ENCODE data around the gene TMEM179. TPM values are rescaled to one million over a fixed set of nuclear protein-coding genes. Genes with fewer than 3 reads are reported as not detected.

The TMEM179 gene
- total RNA-seq, 1 donor from 2014 or later = 1.0 TPM

DNA sequence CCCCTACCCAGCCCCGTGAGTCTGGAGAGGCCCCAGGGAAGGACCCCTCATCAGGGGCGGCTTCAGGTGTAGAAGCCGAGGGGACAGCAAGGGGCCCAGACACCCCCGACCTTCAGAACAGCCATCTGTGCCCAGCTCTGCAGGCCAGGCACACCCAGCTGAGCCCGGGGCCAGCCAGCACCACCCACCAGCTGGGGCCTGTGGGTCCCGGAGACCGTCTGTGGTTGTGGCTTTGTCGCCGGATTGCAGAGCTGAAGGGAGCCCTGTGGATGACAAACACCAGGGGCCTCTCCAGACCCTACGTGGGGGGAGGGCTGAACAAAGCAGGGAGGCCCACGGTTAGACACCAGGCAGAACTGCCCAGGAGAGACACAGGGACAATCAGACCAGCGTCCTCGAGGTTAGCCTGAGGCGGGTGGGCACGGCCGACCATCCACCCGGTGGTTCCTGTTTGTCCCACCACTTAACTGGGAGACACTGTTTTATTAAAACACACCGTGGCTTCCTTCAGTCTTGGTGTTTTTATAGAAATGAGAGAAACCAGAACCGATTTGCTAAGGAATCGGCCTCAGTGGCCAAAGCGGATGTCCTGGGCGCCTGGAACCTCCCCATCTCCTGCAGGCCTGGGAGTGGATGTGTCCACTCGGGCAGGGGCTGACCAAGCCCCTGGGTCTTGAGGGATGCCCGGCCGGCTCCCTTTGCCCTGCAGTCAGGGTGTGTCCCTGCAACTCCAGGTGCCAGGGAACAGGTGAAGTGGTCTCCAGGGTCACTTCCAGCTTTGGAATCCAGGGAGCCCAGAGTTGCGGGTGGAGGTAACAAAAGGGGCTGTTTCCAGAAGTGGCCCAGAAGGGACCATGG, 15.0 kb downstream of the TMEM179 start:
- H3K27ac ChIP-seq (ENCODE audit: low read depth, low read length) = no peak overlapping the region
- H3K36me3 ChIP-seq (ENCODE audit: control insufficient read depth in 3 of 3, insufficient read depth in 3 of 3, low read length in 3 of 3) = no peaks in the 10 kb centered on the region
- no peak overlapping the region for H3K4me3 ChIP-seq (ENCODE audit: low read length in 3 of 3)
- peaks cover 4 to 26% (median 25%) of the 10 kb centered on the region in 3 donors for H3K27me3 ChIP-seq (ENCODE audit: control insufficient read depth in 3 of 3, insufficient read depth in 3 of 3, low read length in 3 of 3)
- H3K9ac ChIP-seq (ENCODE audit: low read depth in 1 of 3, low read length in 3 of 3) = no peak overlapping the region
- no peaks in the 10 kb centered on the region for H3K9me3 ChIP-seq (ENCODE audit: control insufficient read depth in 3 of 3, low read length in 3 of 3)
- peaks cover 0 to 7% (median 5%) of the 10 kb centered on the region in 3 donors for H3K4me1 ChIP-seq (ENCODE audit: control insufficient read depth in 3 of 3, insufficient read depth in 3 of 3, low read length in 3 of 3)

DNA sequence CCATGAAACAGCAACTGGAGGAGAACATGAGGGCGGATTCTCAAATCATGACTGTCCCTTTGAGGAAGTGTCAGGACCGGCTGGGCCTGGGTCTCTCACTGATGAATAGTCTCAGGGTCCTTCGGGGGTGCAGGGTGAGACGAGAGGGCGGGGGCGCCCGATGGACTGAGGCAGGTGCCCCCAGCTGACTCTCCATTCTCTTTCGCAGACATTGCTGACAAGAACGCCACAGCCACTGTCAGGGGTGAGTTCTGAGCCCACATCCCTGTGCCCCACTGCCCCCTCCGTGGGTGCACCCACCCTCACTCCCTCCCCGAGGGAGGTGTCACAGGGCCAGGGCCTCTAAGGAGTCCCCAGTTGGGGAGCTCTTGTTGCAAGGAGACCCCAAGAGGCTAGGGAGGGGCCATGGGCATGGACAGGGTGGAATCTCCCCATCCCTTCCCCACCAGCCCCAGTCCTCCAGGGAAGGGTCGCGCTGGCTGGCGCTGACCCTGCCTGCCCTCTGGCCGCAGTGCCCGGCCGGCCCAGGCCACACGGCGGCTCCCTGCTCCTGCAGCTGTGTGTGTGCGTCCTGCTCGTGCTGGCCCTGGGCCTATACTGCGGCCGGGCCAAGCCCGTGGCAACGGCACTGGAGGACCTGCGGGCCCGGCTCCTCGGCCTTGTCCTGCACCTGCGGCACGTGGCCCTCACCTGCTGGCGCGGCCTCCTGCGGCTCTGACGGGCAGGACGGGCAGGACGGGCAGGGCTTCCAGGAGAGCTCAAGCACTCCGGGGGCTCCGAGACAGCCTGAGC, 16.3 kb downstream of the TMEM179 start:
- Histone ChIP-seq H3K36me3 (ENCODE audit: control insufficient read depth in 3 of 3, insufficient read depth in 3 of 3, low read length in 3 of 3) (no peaks in the 10 kb centered on the region), H3K9me3 (ENCODE audit: control insufficient read depth in 3 of 3, low read length in 3 of 3) (no peaks in the 10 kb centered on the region), H3K4me1 (ENCODE audit: control insufficient read depth in 3 of 3, insufficient read depth in 3 of 3, low read length in 3 of 3) (peaks cover 0 to 14% (median 7%) of the 10 kb centered on the region in 3 donors), H3K4me3 (ENCODE audit: low read length in 3 of 3) (no peak overlapping the region), H3K9ac (ENCODE audit: low read depth in 1 of 3, low read length in 3 of 3) (no peak overlapping the region), H3K27ac (ENCODE audit: low read depth, low read length) (no peak overlapping the region), H3K27me3 (ENCODE audit: control insufficient read depth in 3 of 3, insufficient read depth in 3 of 3, low read length in 3 of 3) (peaks cover 8 to 22% (median 18%) of the 10 kb centered on the region in 3 donors)

GRCh38 chr14:104587641-104588040, 16.9 kb downstream of the TMEM179 start:
- H3K9ac ChIP-seq (ENCODE audit: low read depth in 1 of 3, low read length in 3 of 3) = no peak overlapping the region
- no peak overlapping the region for H3K4me3 ChIP-seq (ENCODE audit: low read length in 3 of 3)
- peaks cover 8 to 22% (median 17%) of the 10 kb centered on the region in 3 donors for H3K27me3 ChIP-seq (ENCODE audit: control insufficient read depth in 3 of 3, insufficient read depth in 3 of 3, low read length in 3 of 3)
- no peaks in the 10 kb centered on the region for H3K9me3 ChIP-seq (ENCODE audit: control insufficient read depth in 3 of 3, low read length in 3 of 3)
- H3K27ac ChIP-seq (ENCODE audit: low read depth, low read length) = no peak overlapping the region
- peaks cover 6 to 20% (median 13%) of the 10 kb centered on the region in 3 donors for H3K4me1 ChIP-seq (ENCODE audit: control insufficient read depth in 3 of 3, insufficient read depth in 3 of 3, low read length in 3 of 3)
- no peaks in the 10 kb centered on the region for H3K36me3 ChIP-seq (ENCODE audit: control insufficient read depth in 3 of 3, insufficient read depth in 3 of 3, low read length in 3 of 3)

GRCh38 chr14:104586832-104587620, 17.5 kb downstream of the TMEM179 start:
- Histone ChIP-seq H3K9ac (ENCODE audit: low read depth in 1 of 3, low read length in 3 of 3) (peak overlapping the region in 1 of 3 donors; percentile 8), H3K36me3 (ENCODE audit: control insufficient read depth in 3 of 3, insufficient read depth in 3 of 3, low read length in 3 of 3) (no peaks in the 10 kb centered on the region), H3K27me3 (ENCODE audit: control insufficient read depth in 3 of 3, insufficient read depth in 3 of 3, low read length in 3 of 3) (peaks cover 4 to 22% (median 11%) of the 10 kb centered on the region in 3 donors), H3K4me1 (ENCODE audit: control insufficient read depth in 3 of 3, insufficient read depth in 3 of 3, low read length in 3 of 3) (peaks cover 12 to 26% (median 20%) of the 10 kb centered on the region in 3 donors), H3K27ac (ENCODE audit: low read depth, low read length) (no peak overlapping the region), H3K9me3 (ENCODE audit: control insufficient read depth in 3 of 3, low read length in 3 of 3) (no peaks in the 10 kb centered on the region), H3K4me3 (ENCODE audit: low read length in 3 of 3) (no peak overlapping the region)

DNA sequence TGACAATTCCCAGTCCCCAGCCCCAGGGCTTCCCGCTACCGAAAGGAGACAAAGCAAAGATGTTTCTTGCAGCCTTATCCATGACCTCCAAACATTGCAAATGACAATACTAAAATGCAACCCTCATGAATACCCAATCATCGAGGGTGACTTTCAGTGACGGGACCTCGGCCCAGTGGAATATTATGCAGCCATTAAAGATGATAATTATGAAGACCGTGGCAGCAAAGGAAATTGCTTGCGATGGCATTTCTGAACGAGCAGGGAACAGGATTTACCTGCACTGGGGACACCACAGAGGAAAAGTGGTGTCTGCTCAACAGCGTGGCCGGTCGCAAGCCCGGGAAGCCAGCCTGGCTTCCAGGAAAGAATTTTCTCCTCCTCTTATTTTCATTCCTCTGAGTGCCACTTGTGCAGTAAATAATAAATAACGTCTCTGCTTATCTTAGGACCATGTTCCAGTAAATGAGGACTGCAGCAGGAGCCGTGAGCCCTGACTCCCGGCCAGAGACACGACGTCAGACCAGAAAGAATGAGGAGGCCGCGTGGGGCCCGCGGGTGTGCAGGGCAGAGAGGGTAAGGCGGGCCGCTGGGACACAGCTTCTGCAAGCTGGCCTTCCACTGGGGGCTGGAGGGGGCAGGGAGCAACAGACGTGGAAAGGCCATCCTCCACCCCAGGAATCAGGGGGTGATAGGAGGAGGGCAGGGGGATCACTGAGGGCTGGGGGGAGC, 18.4 kb downstream of the TMEM179 start:
- Histone ChIP-seq H3K4me1 (ENCODE audit: control insufficient read depth in 3 of 3, insufficient read depth in 3 of 3, low read length in 3 of 3) (peaks cover 15 to 35% (median 28%) of the 10 kb centered on the region in 3 donors), H3K27me3 (ENCODE audit: control insufficient read depth in 3 of 3, insufficient read depth in 3 of 3, low read length in 3 of 3) (peaks cover 3 to 17% (median 8%) of the 10 kb centered on the region in 3 donors), H3K36me3 (ENCODE audit: control insufficient read depth in 3 of 3, insufficient read depth in 3 of 3, low read length in 3 of 3) (no peaks in the 10 kb centered on the region), H3K4me3 (ENCODE audit: low read length in 3 of 3) (no peak overlapping the region), H3K9me3 (ENCODE audit: control insufficient read depth in 3 of 3, low read length in 3 of 3) (no peaks in the 10 kb centered on the region), H3K27ac (ENCODE audit: low read depth, low read length) (no peak overlapping the region), H3K9ac (ENCODE audit: low read depth in 1 of 3, low read length in 3 of 3) (no peak overlapping the region)

- H3K36me3 ChIP-seq (ENCODE audit: control insufficient read depth in 3 of 3, insufficient read depth in 3 of 3, low read length in 3 of 3) = no peaks in the 10 kb centered on the region
- H3K27ac ChIP-seq (ENCODE audit: low read depth, low read length) = no peak overlapping the region
- no peaks in the 10 kb centered on the region for H3K9me3 ChIP-seq (ENCODE audit: control insufficient read depth in 3 of 3, low read length in 3 of 3)
- peaks cover 3 to 20% (median 8%) of the 10 kb centered on the region in 3 donors for H3K27me3 ChIP-seq (ENCODE audit: control insufficient read depth in 3 of 3, insufficient read depth in 3 of 3, low read length in 3 of 3)
- H3K4me3 ChIP-seq (ENCODE audit: low read length in 3 of 3) = no peak overlapping the region
- peaks cover 30 to 51% (median 44%) of the 10 kb centered on the region in 3 donors for H3K4me1 ChIP-seq (ENCODE audit: control insufficient read depth in 3 of 3, insufficient read depth in 3 of 3, low read length in 3 of 3)
- no peak overlapping the region for H3K9ac ChIP-seq (ENCODE audit: low read depth in 1 of 3, low read length in 3 of 3)
Measured at GRCh38 chr14:104584557-104584956, 20.0 kb downstream of the TMEM179 start.

DNA sequence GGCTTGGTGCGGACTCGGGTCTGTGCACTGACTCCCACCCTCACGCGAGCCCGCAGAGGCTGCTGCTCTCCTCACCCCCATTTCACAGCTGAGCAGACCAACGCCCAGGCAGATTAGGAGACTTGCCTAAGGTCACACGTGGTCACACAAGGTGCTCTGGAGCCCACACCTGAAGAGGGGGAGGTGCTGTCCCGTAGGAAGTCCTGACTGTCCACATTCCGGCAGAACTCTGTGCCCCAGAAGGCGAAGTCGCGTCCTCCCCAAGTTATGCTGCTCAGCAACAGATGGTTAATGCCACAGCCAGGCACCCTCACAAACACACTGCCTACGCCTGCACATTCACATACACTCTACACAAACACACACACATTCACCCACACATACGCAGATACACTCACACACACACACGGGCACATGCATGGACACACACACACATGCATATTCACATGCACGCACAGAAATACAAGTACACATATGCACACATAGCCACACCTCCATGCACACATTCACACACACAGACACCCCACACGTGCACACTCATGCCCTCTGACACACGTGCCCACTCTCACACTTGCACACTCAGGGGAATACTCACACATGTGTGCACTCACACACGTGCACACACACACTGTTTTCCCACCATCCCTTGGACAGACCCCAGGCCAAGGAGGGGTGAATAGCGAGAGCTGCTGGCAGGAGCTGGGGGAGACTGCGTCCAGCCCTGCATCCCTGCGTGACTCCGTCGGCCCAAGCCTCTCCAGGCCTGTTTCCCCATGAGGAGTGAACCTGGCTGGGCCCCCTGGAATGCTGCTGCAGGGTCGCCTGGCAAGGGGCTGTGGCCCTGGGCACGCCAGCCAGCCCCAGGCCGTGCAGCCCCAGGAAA, 20.9 kb downstream of the TMEM179 start:
- Histone ChIP-seq H3K9ac (ENCODE audit: low read depth in 1 of 3, low read length in 3 of 3) (no peak overlapping the region), H3K4me3 (ENCODE audit: low read length in 3 of 3) (no peak overlapping the region), H3K36me3 (ENCODE audit: control insufficient read depth in 3 of 3, insufficient read depth in 3 of 3, low read length in 3 of 3) (no peaks in the 10 kb centered on the region), H3K9me3 (ENCODE audit: control insufficient read depth in 3 of 3, low read length in 3 of 3) (no peaks in the 10 kb centered on the region), H3K27ac (ENCODE audit: low read depth, low read length) (no peak overlapping the region), H3K27me3 (ENCODE audit: control insufficient read depth in 3 of 3, insufficient read depth in 3 of 3, low read length in 3 of 3) (peaks cover 3 to 17% (median 8%) of the 10 kb centered on the region in 3 donors), H3K4me1 (ENCODE audit: control insufficient read depth in 3 of 3, insufficient read depth in 3 of 3, low read length in 3 of 3) (peaks cover 38 to 60% (median 53%) of the 10 kb centered on the region in 3 donors)

- H3K9ac ChIP-seq (ENCODE audit: low read depth in 1 of 3, low read length in 3 of 3) = peak overlapping the region in 2 of 3 donors; percentile 71 to 72
- no peaks in the 10 kb centered on the region for H3K9me3 ChIP-seq (ENCODE audit: control insufficient read depth in 3 of 3, low read length in 3 of 3)
- peak overlapping the region; percentile 82 for H3K27ac ChIP-seq (ENCODE audit: low read depth, low read length)
- H3K27me3 ChIP-seq (ENCODE audit: control insufficient read depth in 3 of 3, insufficient read depth in 3 of 3, low read length in 3 of 3) = peaks cover 3 to 22% (median 12%) of the 10 kb centered on the region in 3 donors
- peaks cover 48 to 69% (median 63%) of the 10 kb centered on the region in 3 donors for H3K4me1 ChIP-seq (ENCODE audit: control insufficient read depth in 3 of 3, insufficient read depth in 3 of 3, low read length in 3 of 3)
- no peaks in the 10 kb centered on the region for H3K36me3 ChIP-seq (ENCODE audit: control insufficient read depth in 3 of 3, insufficient read depth in 3 of 3, low read length in 3 of 3)
- H3K4me3 ChIP-seq (ENCODE audit: low read length in 3 of 3) = peak overlapping the region in 2 of 3 donors; percentile 45 to 58
Measured at GRCh38 chr14:104582662-104583061, 21.9 kb downstream of the TMEM179 start.
